Activated T-cell treated with anti-CD3 and anti-CD28 coated beads, Interleukin-2, amount 50 U/mL, for 4 hours (primary cell): Measurements from ENCODE around the gene LMX1B. TPM values are rescaled to one million over a fixed set of nuclear protein-coding genes. Genes with fewer than 3 reads are reported as not detected.
"Not testable (repeated sequence)": the region's sequence is repeated elsewhere in the genome, so short reads cannot be mapped to it uniquely, and the experiment has no call there.

ENCODE experiments used
- ATAC-seq, 2 donors: fragments of 200-7000 bp; cut with Tn5 transposase; one replicate each; pipeline ENCODE4 v1.10.0; 2021
- DNase-seq: peaks from one replicate; pipeline ENCODE4 v3.0.0-alpha.2; 2020
- H3K27me3 Mint-ChIP-seq: one replicate; pipeline ENCODE4 v1.8.0; 2021; ENCODE audit warnings: low read depth, mixed read lengths
- H3K36me3 Mint-ChIP-seq: one replicate; pipeline ENCODE4 v1.8.0; 2022; ENCODE audit warnings: mixed read lengths; ENCODE audit not compliant: insufficient read depth
- H3K4me1 Mint-ChIP-seq: one replicate; pipeline ENCODE4 v1.8.0; 2021; ENCODE audit warnings: low read depth, mixed read lengths
- H3K4me3 Mint-ChIP-seq: one replicate; pipeline ENCODE4 v1.8.0; 2021; ENCODE audit warnings: mild to moderate bottlenecking, moderate library complexity, mixed read lengths
- H3K9me3 Mint-ChIP-seq: one replicate; pipeline ENCODE4 v1.8.0; 2021; ENCODE audit warnings: mixed read lengths
- total RNA-seq, 3 donors: library from RNA; stranded (reverse); gene quantifications; one replicate each; pipeline ENCODE4 v1.2.1, GENCODE V29; 2021

The LMX1B gene
- total RNA-seq = not detected

DNA sequence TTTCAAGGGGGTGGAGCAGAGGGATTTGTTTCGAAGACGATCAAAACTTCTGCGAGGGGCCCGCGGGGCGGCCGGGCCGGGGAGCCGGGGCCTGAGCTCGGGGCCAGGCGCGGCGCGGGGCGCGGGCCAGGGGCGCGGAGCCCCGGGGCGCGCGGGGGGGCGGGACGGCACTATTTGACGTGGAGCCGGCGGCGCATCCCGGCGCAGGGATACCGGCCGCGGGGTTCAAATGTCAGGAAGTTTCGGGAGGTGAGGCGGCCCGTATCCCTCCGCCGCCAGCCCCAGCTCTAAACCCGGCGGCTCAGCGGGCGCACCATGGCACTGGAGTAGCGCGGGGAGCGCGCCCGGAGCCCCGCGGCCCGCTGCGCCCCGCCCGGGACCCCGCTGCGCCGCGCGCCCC is at the start of gene LMX1B:
Gene LMX1B (plus strand): TSS at position 278 of the 400 bp plus-strand sequence. CDS start 522 bp downstream, outside the sequence.
- H3K36me3 Mint-ChIP-seq = no peaks in the 10 kb centered on the region
- H3K4me1 Mint-ChIP-seq = peaks cover 31% of the 10 kb centered on the region
- peaks cover 77% of the 10 kb centered on the region for H3K27me3 Mint-ChIP-seq
- DNase-seq (no peak), ATAC-seq (no peak)
- peak within 1 kb of the TSS; percentile 69 for H3K4me3 Mint-ChIP-seq
- H3K9me3 Mint-ChIP-seq = no peaks in the 10 kb centered on the region

DNA sequence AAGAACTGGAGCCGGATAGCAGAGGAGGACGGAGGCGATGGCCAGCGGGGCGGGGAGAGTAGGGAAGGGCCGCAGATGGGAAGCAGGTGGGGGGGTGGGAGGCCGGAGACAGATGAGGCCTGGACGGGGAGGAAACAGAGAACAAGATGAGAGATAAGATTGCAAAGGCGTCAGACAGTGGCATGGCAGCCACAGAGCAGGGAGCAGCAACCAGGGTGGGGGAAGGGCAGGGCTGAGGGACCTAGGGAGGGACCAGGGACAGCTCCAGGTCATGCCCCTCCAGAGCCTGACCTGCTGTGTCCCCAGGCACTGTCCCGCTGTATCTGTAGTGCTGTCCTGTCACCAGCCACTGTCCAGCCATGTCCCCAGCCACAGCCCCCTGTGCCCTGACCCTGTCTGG is 49.6 kb upstream of the LMX1B start:
- Mint-ChIP-seq H3K36me3 (no peaks in the 10 kb centered on the region), H3K27me3 (peaks cover 53% of the 10 kb centered on the region), H3K4me1 (no peaks in the 10 kb centered on the region), H3K4me3 (no peak overlapping the region), H3K9me3 (no peaks in the 10 kb centered on the region)
- ATAC-seq (peak; percentile 18 to 38), DNase-seq (no peak)

DNA sequence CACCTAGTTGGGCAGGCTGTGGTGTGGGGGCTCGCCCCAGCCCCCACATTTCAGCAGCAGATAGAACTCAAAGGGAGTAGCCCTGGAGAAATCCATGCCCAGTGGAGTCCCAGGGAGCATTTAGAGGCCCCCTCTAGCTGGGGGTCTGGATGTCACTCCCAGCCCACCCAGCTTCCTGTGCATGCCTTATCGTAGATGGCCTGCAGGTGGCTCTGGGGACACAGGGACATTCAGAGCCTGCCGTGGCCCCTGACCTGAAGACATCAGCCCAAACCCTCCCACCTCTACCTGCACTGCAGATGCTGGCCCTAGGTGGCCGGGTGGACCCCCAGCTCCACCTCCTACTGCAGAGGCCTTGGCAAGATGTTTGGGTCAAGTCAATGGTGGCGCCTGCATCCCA is 49.0 kb upstream of the LMX1B start:
- H3K27me3 Mint-ChIP-seq = peaks cover 47% of the 10 kb centered on the region
- no peaks in the 10 kb centered on the region for H3K9me3 Mint-ChIP-seq
- ATAC-seq (no peak), DNase-seq (no peak)
- no peaks in the 10 kb centered on the region for H3K36me3 Mint-ChIP-seq
- H3K4me3 Mint-ChIP-seq = no peak overlapping the region
- no peaks in the 10 kb centered on the region for H3K4me1 Mint-ChIP-seq

DNA sequence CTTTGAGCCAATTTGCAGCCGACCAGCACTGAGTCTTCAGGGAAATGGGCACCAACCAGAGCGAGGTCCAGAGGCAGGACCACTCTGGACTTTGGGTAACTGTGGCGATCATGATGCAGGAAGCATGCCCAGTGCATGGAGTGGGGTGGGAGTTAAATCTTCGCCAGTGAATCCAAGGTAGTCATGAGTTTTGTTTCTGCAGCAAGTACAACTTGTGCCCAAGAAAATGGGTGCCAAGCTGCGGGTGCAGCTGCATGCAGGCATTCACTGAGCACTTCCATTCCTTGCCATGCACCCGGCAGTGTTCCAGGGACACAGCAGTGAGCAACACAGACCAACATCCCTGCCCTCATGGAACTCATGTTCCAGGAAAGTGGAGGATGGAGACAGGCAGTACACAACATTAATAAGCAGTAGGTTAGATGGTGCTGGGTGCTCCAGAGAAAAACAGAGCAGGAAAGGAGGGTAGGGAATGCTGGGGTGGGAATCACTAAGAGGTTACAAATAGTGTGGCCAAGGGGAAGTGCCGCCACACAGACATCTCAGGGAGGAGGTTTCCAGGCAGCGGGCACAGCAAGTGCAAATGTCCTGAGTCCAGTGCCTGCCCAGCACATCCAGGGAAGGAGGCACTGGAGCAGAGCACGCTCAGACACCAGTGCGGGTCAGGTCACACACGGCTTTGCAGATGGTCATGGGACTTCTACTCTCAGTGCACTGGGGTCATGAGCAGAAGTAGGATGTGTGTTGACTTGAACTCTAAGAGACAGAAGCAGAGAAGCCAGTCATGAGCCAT is 48.2 kb upstream of the LMX1B start:
- Mint-ChIP-seq H3K27me3 (peaks cover 45% of the 10 kb centered on the region), H3K36me3 (no peaks in the 10 kb centered on the region), H3K4me1 (no peaks in the 10 kb centered on the region), H3K4me3 (no peak overlapping the region), H3K9me3 (no peaks in the 10 kb centered on the region)
- DNase-seq (no peak), ATAC-seq (no peak)

DNA sequence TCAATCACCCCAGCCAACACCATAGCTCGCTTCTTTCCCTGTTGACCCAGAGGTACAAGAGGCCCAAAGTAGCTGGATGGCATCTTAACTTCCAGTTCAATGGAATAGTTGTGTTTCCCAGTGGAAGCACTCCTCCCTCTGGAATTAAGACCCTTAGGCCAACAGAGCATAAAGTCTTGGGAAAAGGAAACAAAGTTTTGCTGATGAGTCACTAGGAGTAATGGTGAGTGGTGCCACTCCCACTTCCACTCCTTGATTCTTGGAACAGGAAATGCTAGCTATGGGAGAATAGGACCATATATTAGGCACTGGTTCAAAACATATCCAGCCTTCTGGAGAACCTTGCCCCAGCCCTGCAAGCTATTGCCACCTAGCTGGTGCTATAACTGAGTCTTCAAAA is 44.7 kb upstream of the LMX1B start:
- Mint-ChIP-seq H3K27me3 (peaks cover 22% of the 10 kb centered on the region), H3K9me3 (no peaks in the 10 kb centered on the region), H3K36me3 (no peaks in the 10 kb centered on the region), H3K4me3 (no peak overlapping the region), H3K4me1 (no peaks in the 10 kb centered on the region)
- ATAC-seq (no peak), DNase-seq (no peak)

DNA sequence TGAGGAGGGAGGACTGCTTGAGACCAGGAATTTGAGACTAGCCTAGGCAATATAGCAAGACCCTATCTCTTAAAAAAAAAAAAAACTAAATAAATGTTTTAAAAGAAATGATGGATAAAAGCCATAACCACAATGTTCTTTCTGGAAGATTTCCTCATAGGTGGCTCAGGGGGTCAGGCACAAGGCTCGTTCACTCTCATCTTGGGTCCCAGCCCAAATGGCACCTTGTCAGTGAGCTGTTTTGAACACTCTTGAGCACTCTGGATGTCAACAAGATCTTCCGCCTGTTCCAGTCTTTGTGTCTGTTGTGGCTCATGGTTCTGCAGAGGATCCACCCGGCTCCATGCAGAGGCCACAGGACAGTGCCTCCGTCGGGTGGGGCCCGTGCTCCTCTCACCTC is 35.7 kb upstream of the LMX1B start:
- no peaks in the 10 kb centered on the region for H3K4me1 Mint-ChIP-seq
- peaks cover 31% of the 10 kb centered on the region for H3K27me3 Mint-ChIP-seq
- H3K36me3 Mint-ChIP-seq = no peaks in the 10 kb centered on the region
- no peak overlapping the region for H3K4me3 Mint-ChIP-seq
- H3K9me3 Mint-ChIP-seq = no peaks in the 10 kb centered on the region
- DNase-seq (no peak), ATAC-seq (no peak)

DNA sequence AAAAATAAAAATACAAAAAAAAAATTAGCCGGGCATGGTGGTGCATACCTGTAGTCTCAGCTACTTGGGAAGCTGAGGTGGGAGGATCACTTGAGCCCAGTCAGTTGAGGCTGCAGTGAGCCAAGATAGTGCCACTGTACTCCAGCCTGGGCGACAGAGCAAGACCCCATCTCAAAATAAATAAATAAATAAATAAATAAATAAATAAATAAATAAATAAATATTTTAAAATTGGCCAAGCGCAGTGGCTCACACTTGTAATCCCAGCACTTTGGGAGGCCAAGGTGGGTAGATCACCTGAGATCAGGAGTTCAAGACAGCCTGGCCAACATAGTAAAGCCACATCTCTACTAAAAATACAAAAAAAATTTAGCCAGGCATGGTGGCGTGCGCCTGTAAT is 33.4 kb upstream of the LMX1B start:
- not testable (repeated sequence) for H3K4me1 Mint-ChIP-seq, H3K9me3 Mint-ChIP-seq, H3K4me3 Mint-ChIP-seq, ATAC-seq, H3K36me3 Mint-ChIP-seq, DNase-seq
- H3K27me3 Mint-ChIP-seq = peaks cover 32% of the 10 kb centered on the region

DNA sequence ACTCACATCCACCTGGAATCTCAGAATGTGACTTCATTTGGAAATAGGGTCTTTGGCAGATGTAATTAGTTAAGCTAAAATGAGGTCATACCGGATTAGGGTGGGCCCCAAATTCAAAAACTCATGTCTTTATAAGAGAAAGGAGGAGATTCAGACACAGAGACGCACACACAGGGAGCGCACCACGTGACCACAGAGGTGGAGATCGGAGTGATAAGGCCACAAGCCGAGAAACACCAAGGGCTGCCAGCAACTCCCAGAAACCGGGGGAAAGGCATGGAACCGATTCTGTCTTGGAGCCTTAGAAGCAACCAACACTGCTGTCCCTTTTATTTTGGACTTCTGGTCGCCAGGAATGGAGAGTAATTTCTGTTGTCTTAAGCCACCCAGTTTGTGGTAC is 31.8 kb upstream of the LMX1B start:
- no peaks in the 10 kb centered on the region for H3K36me3 Mint-ChIP-seq
- no peaks in the 10 kb centered on the region for H3K4me1 Mint-ChIP-seq
- ATAC-seq (no peak), DNase-seq (no peak)
- H3K9me3 Mint-ChIP-seq = no peaks in the 10 kb centered on the region
- H3K27me3 Mint-ChIP-seq = peaks cover 45% of the 10 kb centered on the region
- H3K4me3 Mint-ChIP-seq = no peak overlapping the region

DNA sequence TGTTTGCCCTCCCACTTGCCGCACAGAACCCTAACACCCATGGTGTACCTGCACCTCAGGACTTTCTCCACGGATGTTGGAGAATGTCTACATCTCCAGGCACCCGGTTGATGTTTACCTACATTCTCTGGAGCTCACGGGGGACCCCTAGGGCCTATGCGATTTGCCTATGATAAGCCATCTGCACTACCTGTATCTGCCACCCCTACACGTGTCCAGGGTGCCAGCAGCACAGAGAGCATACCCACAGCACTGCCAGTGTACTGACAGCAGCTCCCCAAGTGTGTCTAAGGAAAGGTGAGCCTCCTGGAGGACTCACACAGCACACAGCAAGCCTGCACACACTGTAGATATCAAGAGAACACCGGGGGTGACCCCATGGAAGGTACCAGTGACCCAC is 31.3 kb upstream of the LMX1B start:
- Mint-ChIP-seq H3K36me3 (no peaks in the 10 kb centered on the region), H3K4me1 (no peaks in the 10 kb centered on the region), H3K4me3 (no peak overlapping the region), H3K9me3 (no peaks in the 10 kb centered on the region), H3K27me3 (peaks cover 46% of the 10 kb centered on the region)
- DNase-seq = no peak
- ATAC-seq = no peak

DNA sequence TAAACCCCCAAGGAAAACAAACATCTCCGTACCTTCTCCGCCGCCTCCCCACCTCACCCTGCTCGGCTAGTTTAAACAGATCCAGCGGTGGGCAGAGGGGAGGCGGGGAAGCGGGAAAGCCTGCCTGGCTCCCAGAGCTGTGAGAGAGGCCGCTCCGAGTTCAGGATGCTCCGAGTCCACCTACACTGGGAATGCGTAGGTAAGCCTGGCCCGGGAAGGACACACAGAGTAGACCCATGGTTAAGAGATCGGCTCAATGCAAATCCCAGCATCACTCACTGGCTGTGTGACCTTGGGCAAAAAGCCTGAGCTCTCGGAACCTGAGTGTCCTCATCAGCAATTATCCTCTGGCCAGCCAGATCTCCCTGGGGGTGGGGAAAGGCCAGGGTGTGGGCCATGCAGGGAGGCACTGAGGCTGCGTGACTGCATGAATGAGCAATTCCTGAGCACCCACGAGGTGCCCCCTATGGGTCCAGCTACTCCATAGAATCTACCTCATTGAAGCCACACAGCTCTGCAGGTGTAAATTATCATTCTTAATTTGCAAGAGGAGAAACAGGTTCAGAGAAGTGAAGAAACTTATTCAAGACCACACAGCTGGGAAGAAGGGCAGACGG is 30.5 kb upstream of the LMX1B start:
- Mint-ChIP-seq H3K9me3 (no peaks in the 10 kb centered on the region), H3K4me3 (no peak overlapping the region), H3K27me3 (peaks cover 49% of the 10 kb centered on the region), H3K4me1 (no peaks in the 10 kb centered on the region), H3K36me3 (no peaks in the 10 kb centered on the region)
- no peak for DNase-seq
- no peak for ATAC-seq

DNA sequence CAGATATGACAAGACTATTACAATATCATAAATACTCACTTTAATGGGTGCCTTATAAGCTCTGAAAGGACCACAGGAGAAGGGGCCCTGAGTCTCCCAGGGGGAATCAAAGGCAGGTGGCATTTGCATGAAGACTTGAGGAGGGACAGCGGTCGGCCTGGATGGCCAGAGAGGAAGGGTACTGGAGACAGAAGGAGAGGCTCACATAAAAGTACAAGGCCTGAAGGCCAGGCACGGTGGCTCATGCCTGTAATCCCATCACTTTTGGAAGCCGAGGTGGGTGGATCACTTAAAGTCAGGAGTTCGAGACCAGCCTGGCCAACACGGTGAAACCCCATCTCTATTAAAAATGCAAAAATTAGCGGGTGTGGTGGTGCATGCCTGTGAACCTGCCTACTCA is 29.1 kb upstream of the LMX1B start:
- DNase-seq (no peak), ATAC-seq (no peak)
- Mint-ChIP-seq H3K4me1 (no peaks in the 10 kb centered on the region), H3K27me3 (peaks cover 51% of the 10 kb centered on the region), H3K4me3 (no peak overlapping the region), H3K9me3 (no peaks in the 10 kb centered on the region), H3K36me3 (no peaks in the 10 kb centered on the region)

DNA sequence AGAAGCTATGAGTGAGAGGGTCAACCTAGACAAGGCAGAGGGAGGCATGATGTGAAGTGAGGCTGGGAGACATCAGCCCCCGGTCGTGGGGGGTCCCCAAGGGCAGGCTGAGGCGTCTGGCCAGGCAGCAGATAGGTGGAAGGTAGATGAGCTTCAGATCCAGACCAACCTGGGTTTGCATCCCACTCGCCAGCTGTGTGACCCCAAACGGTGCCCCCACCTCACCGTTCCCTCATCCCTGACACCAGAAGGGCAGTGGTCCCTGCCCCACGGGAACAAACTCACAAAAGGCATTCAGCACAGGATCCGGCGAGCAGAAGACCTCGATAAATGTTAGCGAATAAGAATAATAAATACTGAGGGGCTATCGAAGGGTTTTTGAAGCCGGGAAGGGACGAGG is 27.5 kb upstream of the LMX1B start:
- ATAC-seq (no peak), DNase-seq (no peak)
- Mint-ChIP-seq H3K4me1 (no peaks in the 10 kb centered on the region), H3K4me3 (no peak overlapping the region), H3K27me3 (peaks cover 59% of the 10 kb centered on the region), H3K36me3 (no peaks in the 10 kb centered on the region), H3K9me3 (no peaks in the 10 kb centered on the region)

DNA sequence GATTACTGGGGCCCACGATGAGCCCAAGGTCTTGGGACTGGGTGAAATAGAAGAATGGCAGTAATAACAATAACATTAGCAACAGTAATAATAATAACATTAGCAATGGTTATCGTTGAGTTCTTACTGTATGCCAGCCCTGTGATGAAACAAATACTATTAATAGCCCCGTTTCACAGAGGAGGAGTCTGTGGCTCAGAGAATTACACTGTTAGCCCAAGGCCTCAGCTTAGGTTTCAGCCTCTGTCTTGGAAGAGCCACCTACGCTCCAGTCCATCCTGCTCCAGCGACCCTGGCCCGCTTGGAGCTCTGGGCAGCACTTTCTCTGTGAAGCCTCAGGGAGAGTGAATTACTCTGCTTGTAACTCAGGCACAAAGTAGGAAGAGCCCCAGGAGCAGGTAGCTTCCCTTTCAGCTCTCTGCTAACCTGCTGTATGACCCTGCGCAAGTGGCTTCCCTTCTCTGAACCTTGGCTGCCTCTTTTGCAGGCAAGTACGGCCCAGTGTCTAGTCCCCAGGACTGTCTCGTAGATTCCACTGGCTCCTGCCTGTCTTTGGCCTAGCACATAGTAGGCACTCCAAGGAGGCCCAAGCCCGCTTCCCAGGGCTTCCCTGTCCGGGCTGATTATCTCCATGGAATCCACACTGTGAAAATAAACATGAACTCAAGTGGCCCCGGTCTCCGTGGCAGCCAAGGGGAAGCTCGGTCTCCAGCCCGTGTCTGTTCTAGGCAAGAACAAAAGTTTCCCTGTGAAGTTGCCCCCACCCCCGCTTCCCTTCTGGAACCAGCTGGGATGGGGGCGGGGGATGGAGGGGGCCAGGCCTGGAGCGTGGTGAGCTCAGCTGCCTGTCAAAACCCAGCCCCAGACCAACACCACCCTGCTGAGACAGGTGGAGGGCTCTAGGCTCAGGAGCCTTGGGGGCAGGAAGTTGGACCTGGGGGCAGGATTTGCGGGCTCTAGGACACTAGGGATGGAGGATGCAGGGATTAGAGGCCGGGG is 26.2 kb upstream of the LMX1B start:
- ATAC-seq (no peak), DNase-seq (no peak)
- H3K4me1 Mint-ChIP-seq = no peaks in the 10 kb centered on the region
- H3K27me3 Mint-ChIP-seq = peaks cover 59% of the 10 kb centered on the region
- H3K4me3 Mint-ChIP-seq = no peak overlapping the region
- no peaks in the 10 kb centered on the region for H3K36me3 Mint-ChIP-seq
- no peaks in the 10 kb centered on the region for H3K9me3 Mint-ChIP-seq

DNA sequence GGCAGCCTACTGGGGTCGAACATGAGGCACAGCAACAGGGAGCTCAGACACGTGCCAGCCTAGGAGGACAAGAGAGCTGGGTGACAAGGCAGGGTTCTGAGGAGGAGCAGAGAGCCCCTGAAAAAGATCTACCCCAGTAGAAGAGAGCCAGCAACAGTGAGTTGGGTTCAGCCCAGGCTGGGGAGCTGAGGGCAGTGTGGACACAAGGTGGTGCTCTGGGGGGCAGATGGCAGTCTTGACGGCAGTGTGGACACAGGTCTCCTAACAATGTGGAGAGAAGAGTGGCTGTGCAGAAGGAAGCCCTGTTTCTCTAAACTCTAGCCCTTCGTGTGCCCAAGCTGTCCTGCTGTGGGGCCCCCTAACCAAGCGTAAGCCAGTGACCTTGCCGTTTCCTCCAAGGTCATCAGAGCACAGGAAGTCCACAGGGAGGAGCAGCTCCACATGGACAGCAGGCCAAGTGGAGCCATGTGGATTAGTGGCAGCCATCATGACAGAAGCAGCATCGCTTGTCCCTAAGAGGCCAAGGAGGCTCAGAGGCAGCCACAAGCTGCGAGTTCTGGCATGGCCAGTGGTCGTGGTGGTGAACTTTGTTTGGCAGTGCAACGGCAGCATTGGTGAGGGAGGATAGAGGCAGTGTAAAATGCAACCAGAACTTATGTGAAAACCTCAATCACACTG is 25.1 kb upstream of the LMX1B start:
- DNase-seq = no peak
- no peak for ATAC-seq
- H3K36me3 Mint-ChIP-seq = no peaks in the 10 kb centered on the region
- H3K4me1 Mint-ChIP-seq = no peaks in the 10 kb centered on the region
- no peaks in the 10 kb centered on the region for H3K9me3 Mint-ChIP-seq
- peaks cover 60% of the 10 kb centered on the region for H3K27me3 Mint-ChIP-seq
- H3K4me3 Mint-ChIP-seq = no peak overlapping the region
